ENCODE measurements around the gene KRTAP4-5.
"Not testable (repeated sequence)": the region's sequence is repeated elsewhere in the genome, so short reads cannot be mapped to it uniquely, and the experiment has no call there.

KRTAP4-5 gene

DNA sequence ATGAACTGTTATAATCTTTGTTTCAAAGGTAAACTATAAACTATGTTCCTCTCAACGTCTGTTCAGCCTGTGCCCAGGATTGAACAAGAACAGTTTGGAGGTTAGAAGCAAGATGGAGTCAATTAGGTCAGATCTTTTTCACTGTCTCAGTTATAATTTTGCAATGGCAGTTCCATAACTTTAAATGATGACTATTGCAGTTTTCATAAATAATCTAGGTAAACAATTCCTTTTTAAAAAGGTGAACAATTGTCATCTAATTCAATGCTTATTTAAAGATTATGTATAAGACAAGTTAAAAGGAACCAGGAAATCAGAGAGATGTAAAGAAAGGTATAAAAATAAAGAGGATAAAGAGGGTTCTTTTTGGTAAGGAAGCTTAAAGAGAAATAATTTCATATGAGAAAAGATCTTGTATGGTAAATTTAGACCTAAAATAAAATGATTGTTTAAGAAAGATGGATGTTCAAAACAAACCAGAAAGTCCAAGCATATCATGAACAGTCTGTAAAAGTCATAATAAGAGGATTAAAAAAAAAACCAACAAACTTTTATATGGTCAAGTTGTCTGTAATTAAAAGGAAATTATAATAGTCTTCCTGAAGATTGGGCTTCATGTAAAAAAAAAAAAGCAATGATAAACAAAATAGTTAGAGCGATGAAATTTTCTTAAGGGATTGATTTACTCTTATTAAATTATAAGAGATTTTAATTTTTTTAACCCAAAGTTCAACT is 38.3 kb downstream of the KRTAP4-5 start:
- H3K27ac ChIP-seq: no peak overlapping the region
- TF ChIP-seq, protein P1, sequence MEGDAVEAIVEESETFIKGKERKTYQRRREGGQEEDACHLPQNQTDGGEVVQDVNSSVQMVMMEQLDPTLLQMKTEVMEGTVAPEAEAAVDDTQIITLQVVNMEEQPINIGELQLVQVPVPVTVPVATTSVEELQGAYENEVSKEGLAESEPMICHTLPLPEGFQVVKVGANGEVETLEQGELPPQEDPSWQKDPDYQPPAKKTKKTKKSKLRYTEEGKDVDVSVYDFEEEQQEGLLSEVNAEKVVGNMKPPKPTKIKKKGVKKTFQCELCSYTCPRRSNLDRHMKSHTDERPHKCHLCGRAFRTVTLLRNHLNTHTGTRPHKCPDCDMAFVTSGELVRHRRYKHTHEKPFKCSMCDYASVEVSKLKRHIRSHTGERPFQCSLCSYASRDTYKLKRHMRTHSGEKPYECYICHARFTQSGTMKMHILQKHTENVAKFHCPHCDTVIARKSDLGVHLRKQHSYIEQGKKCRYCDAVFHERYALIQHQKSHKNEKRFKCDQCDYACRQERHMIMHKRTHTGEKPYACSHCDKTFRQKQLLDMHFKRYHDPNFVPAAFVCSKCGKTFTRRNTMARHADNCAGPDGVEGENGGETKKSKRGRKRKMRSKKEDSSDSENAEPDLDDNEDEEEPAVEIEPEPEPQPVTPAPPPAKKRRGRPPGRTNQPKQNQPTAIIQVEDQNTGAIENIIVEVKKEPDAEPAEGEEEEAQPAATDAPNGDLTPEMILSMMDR (conservative IDR thresholded peaks at IDR 0.05): no peak

DNA sequence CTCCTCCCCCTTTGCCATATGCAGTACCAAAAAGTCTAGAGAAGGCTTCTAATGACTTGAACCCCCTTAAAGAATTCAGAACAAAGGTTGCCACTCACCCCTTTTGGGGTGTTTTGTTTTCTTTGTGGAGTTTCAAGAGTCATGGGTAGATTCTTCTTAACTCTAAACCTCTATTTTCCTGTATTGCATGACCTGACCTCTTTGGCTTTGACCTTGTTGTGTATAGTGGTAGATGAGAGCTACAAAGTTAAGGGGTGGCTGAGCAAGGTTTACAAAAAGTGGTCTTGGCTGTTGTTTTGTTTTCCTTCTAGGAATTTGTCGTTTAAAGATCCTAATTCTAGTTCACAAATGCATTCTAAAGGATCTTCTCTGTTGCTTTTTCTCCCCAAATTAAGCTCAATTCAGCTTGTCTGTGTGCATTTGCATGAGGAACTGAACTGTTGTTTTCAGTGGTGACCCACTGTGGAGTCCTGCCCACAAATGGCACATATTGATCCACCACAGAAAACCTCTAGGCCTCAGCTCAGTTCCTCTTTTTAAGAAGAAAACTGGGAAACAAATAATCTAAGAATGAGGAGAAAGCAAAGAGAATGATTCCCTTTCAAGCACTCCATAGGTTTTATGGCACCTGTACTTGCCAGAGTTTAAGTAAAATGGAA is 40.8 kb downstream of the KRTAP4-5 start:
- not testable (repeated sequence) for H3K27ac ChIP-seq

DNA sequence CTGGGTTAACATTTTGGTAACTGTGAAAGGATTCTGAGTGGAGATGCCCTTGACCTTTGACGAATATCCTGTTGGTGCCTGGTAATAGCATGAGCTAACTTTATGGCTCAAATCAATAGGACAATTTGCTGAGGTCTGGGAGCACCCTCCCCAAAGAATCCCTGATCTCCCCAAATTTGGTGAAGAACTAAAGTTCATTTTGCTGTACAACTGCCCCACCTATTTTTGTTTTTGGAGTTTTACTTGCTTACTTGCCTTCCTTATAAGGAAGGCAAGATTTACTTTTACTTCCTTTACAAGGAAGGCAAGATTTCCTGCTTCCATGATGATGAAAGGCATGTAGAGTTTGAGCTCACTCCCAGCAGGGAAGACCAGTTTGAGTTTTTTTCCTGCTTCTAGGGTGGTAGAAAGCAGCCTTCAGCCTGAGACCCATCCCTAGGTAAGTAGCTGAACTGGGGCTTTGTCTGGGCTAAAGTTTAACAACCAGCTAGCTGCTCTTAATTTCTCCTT is 41.6 kb downstream of the KRTAP4-5 start:
- TF ChIP-seq, protein P1 (conservative IDR thresholded peaks at IDR 0.05): no peak

DNA sequence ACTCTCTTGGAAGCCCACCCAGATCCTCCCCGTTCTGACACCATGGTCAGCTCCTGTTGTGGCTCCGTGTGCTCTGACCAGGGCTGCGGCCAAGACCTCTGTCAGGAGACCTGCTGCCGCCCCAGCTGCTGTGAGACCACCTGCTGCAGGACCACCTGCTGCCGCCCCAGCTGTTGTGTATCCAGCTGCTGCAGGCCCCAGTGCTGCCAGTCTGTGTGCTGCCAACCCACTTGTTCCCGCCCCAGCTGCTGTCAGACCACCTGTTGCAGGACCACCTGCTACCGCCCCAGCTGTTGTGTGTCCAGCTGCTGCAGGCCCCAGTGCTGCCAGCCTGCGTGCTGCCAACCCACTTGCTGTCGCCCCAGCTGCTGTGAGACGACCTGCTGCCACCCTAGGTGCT is 44.3 kb downstream of the KRTAP4-5 start, which contains the start of gene KRTAP4-9:
TSS of gene KRTAP4-9 (plus strand) at position 43 of the 400 bp plus-strand sequence. CDS start at position 43, 0 bp downstream.
- H3K27ac ChIP-seq: not testable (repeated sequence)

More for the DNA sequence above, 41.6 kb downstream of the KRTAP4-5 start:
- H3K27ac ChIP-seq: no peak overlapping the region

DNA sequence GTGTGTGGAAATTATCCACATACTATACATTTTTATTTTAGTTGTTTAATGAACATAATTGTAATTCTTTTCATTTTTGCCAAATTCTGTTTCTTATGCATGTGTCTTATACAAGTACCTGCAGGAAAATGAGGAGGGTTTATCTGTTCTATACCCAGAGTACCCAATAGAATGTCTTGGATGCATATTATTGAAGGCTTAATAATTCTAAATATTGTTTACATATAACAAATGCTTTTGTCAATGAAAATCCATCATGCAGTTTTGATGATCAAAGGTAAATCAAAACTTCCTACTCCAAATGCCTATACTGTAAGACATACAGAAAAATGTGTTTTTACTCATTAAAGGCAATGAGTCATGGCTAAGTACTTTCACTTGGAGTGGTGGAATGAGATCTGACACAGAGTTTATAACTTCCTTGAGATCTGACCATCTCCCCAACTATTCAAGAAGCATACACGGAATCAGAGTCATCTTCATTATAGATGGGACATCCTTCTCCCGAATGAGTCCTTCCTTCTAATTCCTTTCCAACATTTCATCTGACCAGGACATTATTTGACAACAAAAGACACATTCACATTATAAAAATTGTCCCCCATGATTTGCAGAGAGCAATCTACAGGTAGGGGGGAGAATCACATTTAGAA is 45.1 kb downstream of the KRTAP4-5 start:
- not testable (repeated sequence) for H3K27ac ChIP-seq

DNA sequence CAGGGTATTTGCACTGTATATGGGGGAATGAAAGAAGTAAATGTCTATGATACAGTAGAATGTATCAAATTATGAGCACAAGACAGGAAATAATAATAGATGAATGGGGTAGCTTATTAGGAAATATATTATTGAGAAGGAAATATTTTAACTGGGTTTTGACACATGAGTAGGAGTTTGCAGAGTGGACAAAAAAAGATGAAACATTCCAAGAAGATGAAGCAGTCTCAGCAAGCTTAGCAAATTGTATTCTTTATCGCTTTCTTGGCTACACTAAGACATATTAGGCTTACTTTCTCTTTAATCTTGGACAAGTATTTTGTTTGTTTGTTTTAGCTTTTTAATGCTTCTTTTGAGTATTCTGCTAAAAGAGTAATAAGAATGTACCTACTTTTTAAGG is 45.7 kb downstream of the KRTAP4-5 start:
- TF ChIP-seq, protein P1 (conservative IDR thresholded peaks at IDR 0.05): no peak
- H3K27ac ChIP-seq: no peak overlapping the region

DNA sequence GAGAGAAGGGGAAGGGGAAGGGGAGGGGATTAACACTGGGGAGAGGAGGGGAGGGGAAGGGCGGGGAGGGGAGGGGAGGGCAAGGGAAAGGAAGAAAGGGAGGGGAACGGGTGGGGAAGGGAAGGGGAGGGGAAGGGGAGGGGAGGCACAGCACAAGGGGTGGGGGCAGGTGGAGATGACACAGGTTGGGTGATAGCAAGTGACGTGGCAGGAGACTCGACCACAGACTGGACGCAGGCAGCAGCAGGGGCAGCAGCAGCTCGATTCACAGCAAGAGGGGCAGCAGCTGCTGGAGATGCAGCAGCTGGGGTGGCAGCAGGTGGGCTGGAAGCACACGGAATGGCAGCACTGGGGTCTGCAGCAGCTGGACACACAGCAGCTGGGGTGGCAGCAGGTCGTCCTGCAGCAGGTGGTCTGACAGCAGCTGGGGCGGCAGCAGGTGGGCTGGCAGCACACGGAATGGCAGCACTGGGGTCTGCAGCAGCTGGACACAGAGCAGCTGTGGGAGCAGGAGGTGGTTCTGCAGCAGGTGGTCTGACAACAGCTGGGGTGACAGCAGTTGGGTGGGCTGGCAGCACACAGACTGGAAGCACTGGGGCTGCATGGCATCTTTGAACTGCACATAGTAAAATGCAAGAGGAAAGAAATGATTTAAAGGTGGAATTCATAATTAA is 47.9 kb downstream of the KRTAP4-5 start, which contains the start of gene KRTAP4-16:
TSS of gene KRTAP4-16 (minus strand) at position 624 of the 674 bp plus-strand sequence. CDS start at position 624, 0 bp downstream.
- no peak within 1 kb of the TSS for H3K27ac ChIP-seq
- TF ChIP-seq, protein P1 (conservative IDR thresholded peaks at IDR 0.05): no peak

DNA sequence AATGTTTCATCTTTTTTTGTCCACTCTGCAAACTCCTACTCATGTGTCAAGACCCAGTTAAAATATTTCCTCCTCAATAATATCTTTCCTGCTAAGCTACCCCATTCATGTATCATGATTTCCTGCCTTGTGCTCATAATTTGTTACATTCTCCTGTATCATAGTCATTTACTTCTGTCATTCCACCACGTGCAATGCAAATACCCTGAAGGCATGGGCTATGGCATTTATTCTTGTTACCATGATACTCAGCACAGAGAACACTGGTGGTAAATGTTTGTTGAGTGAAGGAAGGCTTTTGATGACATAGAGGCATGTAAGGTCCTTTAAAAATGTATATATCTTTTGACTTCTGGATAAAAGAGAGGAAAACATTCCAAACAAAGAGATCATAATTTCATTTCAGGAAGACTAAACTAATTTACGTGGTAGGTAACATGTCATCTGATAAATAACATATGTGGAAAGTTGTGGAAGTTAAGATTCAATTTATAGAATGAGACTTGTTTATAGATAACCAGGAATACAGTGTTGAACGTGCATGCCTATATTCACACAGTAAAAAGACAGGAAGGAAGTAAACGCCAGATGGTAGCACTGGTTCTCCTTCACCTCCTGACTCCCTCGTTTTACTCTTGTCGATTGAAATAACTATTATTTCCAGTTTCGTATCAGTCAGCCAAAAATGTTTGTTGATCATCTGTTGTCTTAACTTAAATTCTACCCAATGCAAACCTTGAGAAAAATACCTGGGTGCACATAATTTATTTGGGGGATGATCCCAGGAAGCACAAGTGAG is 49.7 kb downstream of the KRTAP4-5 start:
- H3K27ac ChIP-seq: not testable (repeated sequence)
